GM12892 (cell line): ENCODE results near the gene PATL2.

Source experiments
- POLR2A ChIP-seq: IDR thresholded peaks from 2 replicates; pipeline ENCODE4 v1.6.1; 2011; ENCODE audit warnings: low read depth, low read length, control low read depth
- POLR2AphosphoS5 ChIP-seq: IDR thresholded peaks from 2 replicates; pipeline ENCODE4 v1.6.1; 2011; ENCODE audit warnings: low read depth, low read length, control low read depth
- TAF1 ChIP-seq: IDR thresholded peaks from 2 replicates; pipeline ENCODE4 v1.6.1; 2011; ENCODE audit warnings: low read depth, mild to moderate bottlenecking, control low read depth, low read length, borderline replicate concordance

GRCh38 chr15:44706946-44707636 lies 4.0 kb downstream of the PATL2 start:
- TF ChIP-seq POLR2A (no peak), POLR2AphosphoS5 (no peak), TAF1 (no peak)
